Measurements from ENCODE around the gene CALM3. TPM values are rescaled to one million over a fixed set of nuclear protein-coding genes. Genes with fewer than 3 reads are reported as not detected.

Gene CALM3
- total and polyA plus RNA-seq, 2 experiments from 2014 or later, result 237 to 246 TPM

DNA sequence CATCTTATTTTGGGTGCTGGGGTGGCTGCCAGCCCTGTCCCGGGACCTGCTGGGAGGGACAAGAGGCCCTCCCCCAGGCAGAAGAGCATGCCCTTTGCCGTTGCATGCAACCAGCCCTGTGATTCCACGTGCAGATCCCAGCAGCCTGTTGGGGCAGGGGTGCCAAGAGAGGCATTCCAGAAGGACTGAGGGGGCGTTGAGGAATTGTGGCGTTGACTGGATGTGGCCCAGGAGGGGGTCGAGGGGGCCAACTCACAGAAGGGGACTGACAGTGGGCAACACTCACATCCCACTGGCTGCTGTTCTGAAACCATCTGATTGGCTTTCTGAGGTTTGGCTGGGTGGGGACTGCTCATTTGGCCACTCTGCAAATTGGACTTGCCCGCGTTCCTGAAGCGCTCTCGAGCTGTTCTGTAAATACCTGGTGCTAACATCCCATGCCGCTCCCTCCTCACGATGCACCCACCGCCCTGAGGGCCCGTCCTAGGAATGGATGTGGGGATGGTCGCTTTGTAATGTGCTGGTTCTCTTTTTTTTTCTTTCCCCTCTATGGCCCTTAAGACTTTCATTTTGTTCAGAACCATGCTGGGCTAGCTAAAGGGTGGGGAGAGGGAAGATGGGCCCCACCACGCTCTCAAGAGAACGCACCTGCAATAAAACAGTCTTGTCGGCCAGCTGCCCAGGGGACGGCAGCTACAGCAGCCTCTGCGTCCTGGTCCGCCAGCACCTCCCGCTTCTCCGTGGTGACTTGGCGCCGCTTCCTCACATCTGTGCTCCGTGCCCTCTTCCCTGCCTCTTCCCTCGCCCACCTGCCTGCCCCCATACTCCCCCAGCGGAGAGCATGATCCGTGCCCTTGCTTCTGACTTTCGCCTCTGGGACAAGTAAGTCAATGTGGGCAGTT lies 8.6 kb downstream of the CALM3 start:
- peaks cover 29% of the 10 kb centered on the region for H4K20me1 ChIP-seq (ENCODE audit: insufficient read depth, poor library complexity, severe bottlenecking)
- H3K27ac ChIP-seq, result no peak overlapping the region
- no peak overlapping the region for H3K4me2 ChIP-seq
- H2AFZ ChIP-seq, result no peak overlapping the region
- no peaks in the 10 kb centered on the region for H3K9me3 ChIP-seq (ENCODE audit: low read depth)
- H3K4me3 ChIP-seq, result no peak overlapping the region
- TF ChIP-seq EZH2phosphoT487 (IDR thresholded peaks at IDR 0.05; ENCODE audit: low read depth, severe bottlenecking, unreplicated experiment), result no peak
- no peak for TF ChIP-seq EZH2 (IDR thresholded peaks at IDR 0.05; ENCODE audit: borderline replicate concordance)
- TF ChIP-seq, protein P1, sequence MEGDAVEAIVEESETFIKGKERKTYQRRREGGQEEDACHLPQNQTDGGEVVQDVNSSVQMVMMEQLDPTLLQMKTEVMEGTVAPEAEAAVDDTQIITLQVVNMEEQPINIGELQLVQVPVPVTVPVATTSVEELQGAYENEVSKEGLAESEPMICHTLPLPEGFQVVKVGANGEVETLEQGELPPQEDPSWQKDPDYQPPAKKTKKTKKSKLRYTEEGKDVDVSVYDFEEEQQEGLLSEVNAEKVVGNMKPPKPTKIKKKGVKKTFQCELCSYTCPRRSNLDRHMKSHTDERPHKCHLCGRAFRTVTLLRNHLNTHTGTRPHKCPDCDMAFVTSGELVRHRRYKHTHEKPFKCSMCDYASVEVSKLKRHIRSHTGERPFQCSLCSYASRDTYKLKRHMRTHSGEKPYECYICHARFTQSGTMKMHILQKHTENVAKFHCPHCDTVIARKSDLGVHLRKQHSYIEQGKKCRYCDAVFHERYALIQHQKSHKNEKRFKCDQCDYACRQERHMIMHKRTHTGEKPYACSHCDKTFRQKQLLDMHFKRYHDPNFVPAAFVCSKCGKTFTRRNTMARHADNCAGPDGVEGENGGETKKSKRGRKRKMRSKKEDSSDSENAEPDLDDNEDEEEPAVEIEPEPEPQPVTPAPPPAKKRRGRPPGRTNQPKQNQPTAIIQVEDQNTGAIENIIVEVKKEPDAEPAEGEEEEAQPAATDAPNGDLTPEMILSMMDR (IDR thresholded peaks at IDR 0.05; ENCODE audit: poor library complexity), result no peak
- H3K9me2 ChIP-seq (replicated peaks; ENCODE audit: insufficient read depth), result no peaks in the 10 kb centered on the region
- DNase-seq (ENCODE audit: low spot score), result no peak
- no peaks in the 10 kb centered on the region for H3K36me3 ChIP-seq (replicated peaks; ENCODE audit: insufficient read depth, low read depth)
- H3K27me3 ChIP-seq, result no peaks in the 10 kb centered on the region
- 94% methylated on average over 30 of the region's 30 CpGs for WGBS (ENCODE audit: low lambda C conversion rate, missing lambda C conversion rate)
- peaks cover 26% of the 10 kb centered on the region for H3K79me2 ChIP-seq
- H3K4me1 ChIP-seq (ENCODE audit: insufficient read depth), result peaks cover 4% of the 10 kb centered on the region

- H3K27me3 ChIP-seq, result no peaks in the 10 kb centered on the region
- H3K9me3 ChIP-seq (ENCODE audit: low read depth), result no peaks in the 10 kb centered on the region
- WGBS (ENCODE audit: low lambda C conversion rate, missing lambda C conversion rate), result 88% methylated on average over 5 of the region's 5 CpGs
- H3K79me2 ChIP-seq, result peaks cover 19% of the 10 kb centered on the region
- H3K27ac ChIP-seq, result no peak overlapping the region
- TF ChIP-seq EZH2 (IDR thresholded peaks at IDR 0.05; ENCODE audit: borderline replicate concordance), result no peak
- TF ChIP-seq, protein P1 (IDR thresholded peaks at IDR 0.05; ENCODE audit: poor library complexity), result no peak
- no peak overlapping the region for H3K4me2 ChIP-seq
- no peak overlapping the region for H2AFZ ChIP-seq
- H3K9me2 ChIP-seq (replicated peaks; ENCODE audit: insufficient read depth), result no peaks in the 10 kb centered on the region
- DNase-seq (ENCODE audit: low spot score), result no peak
- H3K4me1 ChIP-seq (ENCODE audit: insufficient read depth), result no peaks in the 10 kb centered on the region
- peaks cover 23% of the 10 kb centered on the region for H4K20me1 ChIP-seq (ENCODE audit: insufficient read depth, poor library complexity, severe bottlenecking)
- no peak overlapping the region for H3K4me3 ChIP-seq
- H3K36me3 ChIP-seq (replicated peaks; ENCODE audit: insufficient read depth, low read depth), result no peaks in the 10 kb centered on the region
Observed at GRCh38 chr19:46610413-46610775, 9.3 kb downstream of the CALM3 start.

DNA sequence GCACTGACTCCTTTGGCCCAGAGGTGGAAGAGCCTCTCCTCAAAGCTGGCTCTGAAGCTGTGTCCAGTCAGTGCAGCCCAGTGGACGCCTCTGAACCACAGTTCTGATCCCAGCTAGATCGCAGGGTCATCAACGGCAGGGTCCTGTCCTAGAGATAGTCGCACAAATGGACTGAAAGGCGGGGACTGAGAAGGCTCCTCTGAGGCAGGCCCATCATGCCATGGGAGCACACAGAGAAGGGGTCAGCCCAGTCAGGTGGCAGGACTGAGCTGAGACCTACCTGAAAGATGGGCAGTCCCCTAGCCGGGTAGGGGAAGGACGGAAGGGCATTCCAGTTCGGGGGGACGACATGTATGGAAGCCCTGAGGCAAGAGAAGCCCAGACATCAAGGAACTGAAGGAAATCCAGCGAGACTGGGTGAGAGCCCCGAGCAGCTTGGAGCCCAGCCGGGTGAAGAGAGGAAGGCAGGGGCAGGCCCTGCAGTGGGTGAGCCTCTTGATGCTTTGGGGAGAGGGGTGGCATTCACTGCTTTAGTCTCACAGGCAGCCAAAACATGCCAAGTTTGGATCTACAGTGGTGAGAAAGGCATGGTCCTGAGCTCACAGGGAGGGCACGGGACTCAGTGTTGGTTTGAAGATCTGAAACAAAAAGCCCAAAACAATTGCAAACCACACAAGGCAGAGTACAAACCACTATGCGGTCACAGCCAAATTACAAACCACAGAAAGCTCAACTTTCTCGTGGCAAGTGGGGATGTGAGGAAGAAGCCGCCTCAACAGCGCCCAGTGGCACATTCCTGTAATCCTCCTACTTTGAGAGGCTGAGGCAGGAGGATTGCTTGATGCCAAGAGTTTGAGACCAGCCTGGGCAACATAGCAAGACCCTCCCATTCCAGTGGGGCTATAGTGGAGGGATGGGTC lies 10.0 kb downstream of the CALM3 start:
- Histone ChIP-seq H3K79me2 (peaks cover 12% of the 10 kb centered on the region), H3K4me1 (ENCODE audit: insufficient read depth) (no peaks in the 10 kb centered on the region), H3K4me3 (no peak overlapping the region), H4K20me1 (ENCODE audit: insufficient read depth, poor library complexity, severe bottlenecking) (peaks cover 17% of the 10 kb centered on the region), H2AFZ (no peak overlapping the region), H3K36me3 (replicated peaks; ENCODE audit: insufficient read depth, low read depth) (no peaks in the 10 kb centered on the region), H3K4me2 (no peak overlapping the region), H3K9me2 (replicated peaks; ENCODE audit: insufficient read depth) (no peaks in the 10 kb centered on the region), H3K9me3 (ENCODE audit: low read depth) (no peaks in the 10 kb centered on the region), H3K27ac (no peak overlapping the region), H3K27me3 (no peaks in the 10 kb centered on the region)
- no peak for DNase-seq (ENCODE audit: low spot score)
- WGBS (ENCODE audit: low lambda C conversion rate, missing lambda C conversion rate), result 86% methylated on average over 17 of the region's 17 CpGs
- TF ChIP-seq EZH2phosphoT487 (IDR thresholded peaks at IDR 0.05; ENCODE audit: low read depth, severe bottlenecking, unreplicated experiment), result no peak
- TF ChIP-seq, protein P1 (IDR thresholded peaks at IDR 0.05; ENCODE audit: poor library complexity), result no peak
- no peak for TF ChIP-seq EZH2 (IDR thresholded peaks at IDR 0.05; ENCODE audit: borderline replicate concordance)
